ENCODE data around the gene ZDHHC1. TPM values are rescaled to one million over a fixed set of nuclear protein-coding genes. Genes with fewer than 3 reads are reported as not detected.

Gene ZDHHC1
- total and polyA plus RNA-seq, 12 donors, result 1.3 to 30.0 (median 12.6) TPM

DNA sequence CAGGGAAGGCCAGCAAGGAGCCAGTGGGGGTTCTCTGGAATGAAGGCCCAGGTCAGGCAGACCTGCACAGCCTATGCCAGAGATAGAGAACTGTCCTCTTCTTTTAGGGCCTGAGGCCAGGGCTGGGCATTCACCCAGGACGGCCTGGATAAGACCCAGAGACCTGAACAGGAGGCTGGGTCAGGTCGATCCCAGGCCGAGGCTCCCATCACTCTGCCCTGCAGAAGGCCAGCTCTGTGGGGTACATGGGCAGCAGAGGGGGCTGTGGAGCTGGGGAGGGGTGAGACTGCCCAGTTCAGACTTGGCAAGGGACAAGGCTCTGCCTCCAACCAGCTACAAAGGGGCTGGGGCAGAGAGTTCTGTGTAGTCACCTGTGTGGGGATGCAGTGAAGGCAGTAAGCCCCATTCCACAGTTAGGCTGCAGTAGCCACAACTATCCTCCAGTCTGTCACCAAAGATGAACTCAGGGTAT is 29.2 kb upstream of the ZDHHC1 start:
- no peak overlapping the region for H3K4me3 ChIP-seq
- intact Hi-C loops (cut with DNase I), result no loop called here
- no peaks in the 10 kb centered on the region for H3K9me3 ChIP-seq (replicated peaks in 1 of 3)
- H3K4me1 ChIP-seq (replicated peaks in 1 of 2), result peaks cover 77 to 86% of the 10 kb centered on the region in 2 donors
- WGBS, 4 donors, result 19 to 48% (median 20%) methylated on average over 3 of the region's 3 CpGs; no CpG with 5 or more reads in 1 of the 4 donors
- peaks cover 0 to 15% of the 10 kb centered on the region in 2 donors for H3K36me3 ChIP-seq (replicated peaks in 1 of 2)
- no peak for TF ChIP-seq POLR2A (IDR thresholded peaks at IDR 0.05)
- TF ChIP-seq, protein P1, sequence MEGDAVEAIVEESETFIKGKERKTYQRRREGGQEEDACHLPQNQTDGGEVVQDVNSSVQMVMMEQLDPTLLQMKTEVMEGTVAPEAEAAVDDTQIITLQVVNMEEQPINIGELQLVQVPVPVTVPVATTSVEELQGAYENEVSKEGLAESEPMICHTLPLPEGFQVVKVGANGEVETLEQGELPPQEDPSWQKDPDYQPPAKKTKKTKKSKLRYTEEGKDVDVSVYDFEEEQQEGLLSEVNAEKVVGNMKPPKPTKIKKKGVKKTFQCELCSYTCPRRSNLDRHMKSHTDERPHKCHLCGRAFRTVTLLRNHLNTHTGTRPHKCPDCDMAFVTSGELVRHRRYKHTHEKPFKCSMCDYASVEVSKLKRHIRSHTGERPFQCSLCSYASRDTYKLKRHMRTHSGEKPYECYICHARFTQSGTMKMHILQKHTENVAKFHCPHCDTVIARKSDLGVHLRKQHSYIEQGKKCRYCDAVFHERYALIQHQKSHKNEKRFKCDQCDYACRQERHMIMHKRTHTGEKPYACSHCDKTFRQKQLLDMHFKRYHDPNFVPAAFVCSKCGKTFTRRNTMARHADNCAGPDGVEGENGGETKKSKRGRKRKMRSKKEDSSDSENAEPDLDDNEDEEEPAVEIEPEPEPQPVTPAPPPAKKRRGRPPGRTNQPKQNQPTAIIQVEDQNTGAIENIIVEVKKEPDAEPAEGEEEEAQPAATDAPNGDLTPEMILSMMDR (IDR thresholded peaks at IDR 0.05), result peak in 4 of 6 experiments; percentile 7 to 35 (median 20)
- DNase-seq, result peak; percentile 59 to 89 (median 83)
- no peaks in the 10 kb centered on the region for H3K27me3 ChIP-seq
- peak overlapping the region in 4 of 5 donors; percentile 32 to 82 (median 74) for H3K27ac ChIP-seq

DNA sequence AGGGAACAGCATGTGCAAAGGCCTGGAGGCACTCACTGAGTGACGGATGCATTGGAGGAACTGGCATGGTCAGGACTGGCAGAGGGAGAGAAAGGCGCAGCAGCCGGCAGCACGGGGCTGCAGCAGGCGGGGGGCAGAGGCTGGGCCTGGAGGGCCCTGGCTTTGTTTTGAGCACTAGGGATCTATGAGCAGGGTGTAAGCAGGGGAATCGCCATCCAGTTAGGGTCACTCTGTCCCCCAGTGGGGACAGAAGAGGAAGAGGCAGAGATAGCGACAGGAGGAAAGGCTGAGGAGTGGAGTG is 28.8 kb upstream of the ZDHHC1 start:
- WGBS, 4 donors, result 85 to 90% (median 88%) methylated on average over 7 of the region's 7 CpGs
- H3K4me3 ChIP-seq, result no peak overlapping the region
- peaks cover 0 to 14% of the 10 kb centered on the region in 2 donors for H3K36me3 ChIP-seq (replicated peaks in 1 of 2)
- peak overlapping the region in 4 of 5 donors; percentile 32 to 82 (median 74) for H3K27ac ChIP-seq
- no peak for TF ChIP-seq POLR2A (IDR thresholded peaks at IDR 0.05)
- TF ChIP-seq, protein P1 (IDR thresholded peaks at IDR 0.05), result no peak
- H3K4me1 ChIP-seq (replicated peaks in 1 of 2), result peaks cover 73 to 82% of the 10 kb centered on the region in 2 donors
- H3K9me3 ChIP-seq (replicated peaks in 1 of 3), result no peaks in the 10 kb centered on the region
- DNase-seq, result no peak
- H3K27me3 ChIP-seq, result no peaks in the 10 kb centered on the region
- intact Hi-C loops (cut with DNase I), result no loop called here

DNA sequence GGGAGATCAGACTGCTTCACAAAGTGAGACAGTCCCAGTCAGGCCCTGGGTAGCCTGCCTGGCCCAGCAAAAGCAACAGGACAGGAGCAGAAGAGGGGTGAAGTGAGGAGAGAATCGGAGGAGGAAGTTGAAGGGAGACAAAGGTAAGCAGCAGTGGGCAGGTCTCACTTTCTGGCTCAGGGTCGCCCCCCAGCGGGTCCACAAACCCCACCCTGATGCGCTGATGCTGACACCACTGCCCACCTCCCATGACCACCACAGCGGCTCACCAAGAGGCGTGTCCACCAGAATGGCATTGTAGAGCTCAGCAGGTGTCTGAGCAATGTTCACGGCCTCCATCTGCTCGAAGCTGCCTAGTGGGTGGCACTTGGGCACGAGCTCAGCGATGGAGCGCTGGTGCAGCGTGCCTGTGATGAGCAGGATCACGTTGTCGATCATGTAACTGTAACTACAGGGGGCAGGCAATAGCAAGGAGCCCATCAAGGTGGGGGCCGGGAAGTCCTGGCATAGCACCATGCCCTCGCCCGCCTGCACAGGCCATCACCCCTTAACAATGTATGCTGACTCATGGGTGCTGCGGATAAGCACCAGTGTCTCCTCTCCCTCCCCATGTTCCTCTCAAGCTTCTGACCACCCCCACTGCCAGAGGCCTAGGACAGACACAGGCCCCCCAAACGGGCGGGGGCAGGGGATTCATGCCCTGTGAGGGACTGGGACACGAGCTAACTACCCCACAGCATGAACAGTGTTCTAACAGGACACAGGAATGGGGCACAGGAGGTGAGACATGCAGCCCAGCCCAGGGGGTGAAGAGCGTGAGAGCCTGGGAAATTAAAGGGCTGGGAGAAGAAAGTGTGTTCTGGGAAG is 28.2 kb upstream of the ZDHHC1 start:
- Histone ChIP-seq H3K9me3 (replicated peaks in 1 of 3) (no peaks in the 10 kb centered on the region), H3K27ac (peak overlapping the region in 4 of 5 donors; percentile 53 to 85 (median 76)), H3K27me3 (no peaks in the 10 kb centered on the region), H3K36me3 (replicated peaks in 1 of 2) (peaks cover 0 to 14% of the 10 kb centered on the region in 2 donors), H3K4me1 (replicated peaks in 1 of 2) (peaks cover 67 to 76% of the 10 kb centered on the region in 2 donors), H3K4me3 (no peak overlapping the region)
- intact Hi-C loops (cut with DNase I), result no loop called here
- DNase-seq, result no peak
- 81 to 88% (median 83%) methylated on average over 20 to 22 of the region's 22 CpGs for WGBS, 4 donors
- TF ChIP-seq POLR2A (IDR thresholded peaks at IDR 0.05), result no peak
- TF ChIP-seq, protein P1 (IDR thresholded peaks at IDR 0.05), result no peak

DNA sequence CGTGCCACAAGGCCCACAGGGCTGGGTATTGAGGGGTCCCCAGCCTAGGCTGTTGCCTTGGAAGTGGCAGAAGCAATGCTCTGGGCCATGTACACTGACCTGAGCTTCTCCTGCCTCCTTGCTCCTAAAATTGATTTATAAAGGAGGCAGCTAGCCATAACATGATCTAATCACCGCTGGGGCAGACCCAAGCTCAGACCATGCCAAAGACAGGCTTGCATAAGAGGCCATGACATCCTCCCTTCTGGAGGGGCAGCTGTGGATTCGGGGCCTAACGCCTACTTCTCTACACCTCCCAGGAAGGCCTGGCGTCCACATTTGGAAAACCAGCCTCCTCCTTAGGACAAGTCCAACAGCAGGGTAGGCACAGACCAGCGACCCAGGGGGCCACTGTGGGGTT is 27.0 kb upstream of the ZDHHC1 start:
- H3K4me1 ChIP-seq (replicated peaks in 1 of 2), result peaks cover 59 to 67% of the 10 kb centered on the region in 2 donors
- WGBS, 4 donors, result 38 to 58% (median 46%) methylated on average over 4 to 6 of the region's 6 CpGs
- TF ChIP-seq, protein P1 (IDR thresholded peaks at IDR 0.05), result no peak
- peak in 1 of 2 donors; percentile 19 for TF ChIP-seq POLR2A (IDR thresholded peaks at IDR 0.05)
- peaks cover 0 to 26% of the 10 kb centered on the region in 2 donors for H3K36me3 ChIP-seq (replicated peaks in 1 of 2)
- intact Hi-C loops (cut with DNase I), result no loop called here
- peak; percentile 62 to 90 (median 85) for DNase-seq
- no peak overlapping the region for H3K4me3 ChIP-seq
- H3K27ac ChIP-seq, result peak overlapping the region in 4 of 5 donors; percentile 53 to 85 (median 76)
- no peaks in the 10 kb centered on the region for H3K9me3 ChIP-seq (replicated peaks in 1 of 3)
- H3K27me3 ChIP-seq, result no peaks in the 10 kb centered on the region
